PC-9 (cell line): Measurements from ENCODE around the gene RBM12. TPM values are rescaled to one million over a fixed set of nuclear protein-coding genes. Genes with fewer than 3 reads are reported as not detected.

ENCODE experiments used
- BruUV-seq: library from RNA; stranded (reverse); fragments of 400-500 nt; replicated peaks from 2 replicates; lab custom pipeline; 2021; lab: Mats Ljungman, UMichigan
- CTCF ChIA-PET: fragments of 300-600 bp; sonication (Branson Sonifier 250); formaldehyde crosslinking; loops from one replicate; lab custom pipeline; 2022; ENCODE audit warnings: antibody characterized with exemption; lab: Charles Lee
- POLR2A ChIA-PET: fragments of 300-600 bp; sonication (Branson Sonifier 250); formaldehyde crosslinking; loops from one replicate; lab custom pipeline; 2022; ENCODE audit warnings: antibody characterized with exemption; ENCODE audit not compliant: unreplicated experiment; lab: Charles Lee
- DNase-seq, 2 experiments: peaks; one replicate each; pipeline versions ENCODE4 v3.0.0 to v3.0.0-alpha.2; 2015 to 2022; ENCODE audit warnings: mixed read lengths in 1 of 2
- H2AFZ ChIP-seq: fragments of 200-600 bp; sonication (generic); 2 replicates; pipeline ENCODE4 v1.8.1; 2017; ENCODE audit warnings: antibody characterized with exemption
- H3F3A ChIP-seq: fragments of 200-600 bp; sonication (generic); 2 replicates; pipeline ENCODE4 v1.8.1; 2017; ENCODE audit warnings: antibody characterized with exemption, mild to moderate bottlenecking, low read depth; ENCODE audit not compliant: insufficient read depth
- H3K27ac ChIP-seq: fragments of 200-600 bp; sonication (generic); 2 replicates; pipeline ENCODE4 v1.6.1; 2016; ENCODE audit warnings: mixed run types
- H3K27me3 ChIP-seq: fragments of 200-600 bp; sonication (generic); 2 replicates; pipeline ENCODE4 v1.6.1; 2016; ENCODE audit warnings: low read depth, mixed run types; ENCODE audit not compliant: insufficient read depth
- H3K36me3 ChIP-seq: fragments of 200-600 bp; sonication (generic); 2 replicates; pipeline ENCODE4 v1.6.1; 2016; ENCODE audit warnings: low read depth, mixed run types
- H3K4me1 ChIP-seq: fragments of 200-600 bp; sonication (generic); replicated peaks from 2 replicates; pipeline ENCODE4 v1.6.1; 2016; ENCODE audit warnings: mixed run types; ENCODE audit not compliant: insufficient read depth
- H3K4me2 ChIP-seq: fragments of 200-600 bp; sonication (generic); 2 replicates; pipeline ENCODE4 v1.6.1; 2017; ENCODE audit warnings: mixed run types
- H3K4me3 ChIP-seq: fragments of 200-600 bp; sonication (generic); 2 replicates; pipeline ENCODE4 v1.6.1; 2016; ENCODE audit warnings: mixed run types
- H3K79me2 ChIP-seq: fragments of 200-600 bp; sonication (generic); 2 replicates; pipeline ENCODE4 v1.6.1; 2017; ENCODE audit warnings: low read depth, mixed run types
- H3K9me2 ChIP-seq: fragments of 200-600 bp; sonication (generic); 2 replicates; pipeline ENCODE4 v1.8.1; 2017; ENCODE audit warnings: mild to moderate bottlenecking; ENCODE audit not compliant: insufficient read depth
- H3K9me3 ChIP-seq: fragments of 200-600 bp; sonication (generic); 2 replicates; pipeline ENCODE4 v1.8.1; 2016; ENCODE audit warnings: low read depth; ENCODE audit not compliant: insufficient read depth
- H4K20me1 ChIP-seq: fragments of 200-600 bp; sonication (generic); 2 replicates; pipeline ENCODE4 v1.8.1; 2017; ENCODE audit not compliant: insufficient read depth
- CTCF ChIP-seq: fragments of 200-600 bp; sonication (generic); conservative IDR thresholded peaks from 2 replicates; pipeline ENCODE4 v1.6.1; 2017; ENCODE audit warnings: mixed run types, antibody characterized with exemption, mild to moderate bottlenecking, moderate library complexity
- EZH2 ChIP-seq: fragments of 200-600 bp; sonication (generic); IDR thresholded peaks from 2 replicates; pipeline ENCODE4 v1.8.0; 2017; ENCODE audit warnings: antibody characterized with exemption, low read depth
- intact Hi-C: fragments of 100-400 bp; cut with micrococcal nuclease; formaldehyde crosslinking; loops from one replicate; pipeline ENCODE4 v1.10.0; 2022; ENCODE audit not compliant: unreplicated experiment
- total RNA-seq: library from RNA; stranded (reverse); gene quantifications from 2 replicates; pipeline ENCODE4 v1.2.3, GENCODE V29; 2021

The RBM12 gene
- total RNA-seq, 1 experiment from 2014 or later: 81.2 TPM

GRCh38 chr20:35618263-35619131 lies 46.2 kb downstream of the RBM12 start:
- H3K4me2 ChIP-seq: peak overlapping the region; percentile 100
- TF ChIP-seq CTCF: no peak
- no peak for TF ChIP-seq EZH2
- H3K27me3 ChIP-seq: no peaks in the 10 kb centered on the region
- H3K9me3 ChIP-seq: no peaks in the 10 kb centered on the region
- ChIA-PET POLR2A (interaction anchor here (0.6 to 1.2 kb wide), 5 partner anchors 43 to 440 kb away, joined by 3 to 11 read pairs (median 4); partner anchors contain the start of genes ERGIC3 and RBM39), CTCF (interaction anchor here (0.9 to 1.3 kb wide), 5 partner anchors 42 to 171 kb away, joined by 3 to 5 read pairs (median 3); partner anchors contain the start of genes CPNE1 and RBM12)
- no peaks in the 10 kb centered on the region for H4K20me1 ChIP-seq
- H3K27ac ChIP-seq: no peak overlapping the region
- DNase-seq: peak in 1 of 2 experiments; percentile 51
- intact Hi-C loops: loop anchor here (5.0 kb wide), 2 partner anchors 79 to 166 kb away; partner anchors contain the start of genes NFS1 and ROMO1
- peaks cover 22% of the 10 kb centered on the region for H3K4me1 ChIP-seq
- H3K9me2 ChIP-seq: no peaks in the 10 kb centered on the region
- peak overlapping the region; percentile 61 for H3K4me3 ChIP-seq
- peak overlapping the region; percentile 75; the same call in 1 of the 2 replicates for H2AFZ ChIP-seq
- H3K79me2 ChIP-seq: peaks cover 11% of the 10 kb centered on the region
- no TSS peak for BruUV-seq
- H3K36me3 ChIP-seq: no peaks in the 10 kb centered on the region
- peaks cover 54% of the 10 kb centered on the region for H3F3A ChIP-seq

GRCh38 chr20:35617397-35618262 lies 47.1 kb downstream of the RBM12 start:
- Histone ChIP-seq H3K79me2 (peaks cover 11% of the 10 kb centered on the region), H3K4me1 (peaks cover 22% of the 10 kb centered on the region), H4K20me1 (no peaks in the 10 kb centered on the region), H3K27me3 (no peaks in the 10 kb centered on the region), H3K36me3 (no peaks in the 10 kb centered on the region), H3K4me2 (peak overlapping the region; percentile 100), H3K27ac (peak overlapping the region; percentile 73), H3K9me3 (no peaks in the 10 kb centered on the region), H3K4me3 (peak overlapping the region; percentile 61), H3F3A (peaks cover 53% of the 10 kb centered on the region), H3K9me2 (no peaks in the 10 kb centered on the region), H2AFZ (peak overlapping the region; percentile 75; the same call in 1 of the 2 replicates)
- POLR2A ChIA-PET: interaction anchor here (0.5 to 1.0 kb wide), 9 partner anchors 8 to 788 kb away, joined by 3 to 31 read pairs (median 4); no protein-coding TSS in a partner anchor
- CTCF ChIA-PET: interaction anchor here (1.0 to 1.1 kb wide), 2 partner anchors 10 to 43 kb away, joined by 3 to 4 read pairs; no protein-coding TSS in a partner anchor
- BruUV-seq: no TSS peak
- peak; percentile 76 to 79 for DNase-seq
- TF ChIP-seq EZH2 (no peak), CTCF (no peak; the same call in 1 of the 2 replicates)
- intact Hi-C loops: loop anchor here (2.0 to 5.0 kb wide), 4 partner anchors 45 to 165 kb away; partner anchors contain the start of genes NFS1 and ROMO1
